Aorta (tissue), 5 donors: ENCODE measurements around the gene FLYWCH2. TPM values are rescaled to one million over a fixed set of nuclear protein-coding genes. Genes with fewer than 3 reads are reported as not detected.

ENCODE experiments used
- ATAC-seq: fragments of 200-7000 bp; cut with Tn5 transposase; one replicate; pipeline ENCODE4 v1.9.1; 2022; ENCODE audit warnings: moderate library complexity; ENCODE audit not compliant: low FRiP score
- DNase-seq, 2 donors: peaks; one replicate each; pipeline ENCODE4 v3.0.0-alpha.2; 2020
- H3K27ac ChIP-seq, 2 donors: one replicate each; pipeline ENCODE4 v1.5.1; 2013; ENCODE audit warnings: low read length in 2 of 2, mild to moderate bottlenecking in 2 of 2, moderate library complexity in 2 of 2, control low read depth in 1 of 2, inconsistent platforms in 1 of 2, low read depth in 1 of 2
- H3K27me3 ChIP-seq, 2 donors: one replicate each; pipeline ENCODE4 v1.6.1; 2013; ENCODE audit warnings: control low read depth in 1 of 2, low read length in 1 of 2, mild to moderate bottlenecking in 1 of 2, moderate library complexity in 1 of 2; ENCODE audit not compliant: insufficient read depth in 2 of 2, control insufficient read depth in 1 of 2
- H3K36me3 ChIP-seq, 2 donors: one replicate each; pipeline ENCODE4 v1.6.1; 2013; ENCODE audit warnings: control low read depth in 1 of 2, low read length in 1 of 2, mild to moderate bottlenecking in 1 of 2; ENCODE audit not compliant: insufficient read depth in 2 of 2, control insufficient read depth in 1 of 2
- H3K4me1 ChIP-seq, 2 donors: one replicate each; pipeline ENCODE4 v1.6.1; 2013; ENCODE audit warnings: low read length in 2 of 2, control low read depth in 1 of 2, mild to moderate bottlenecking in 1 of 2, moderate library complexity in 1 of 2; ENCODE audit not compliant: insufficient read depth in 2 of 2, control insufficient read depth in 1 of 2
- H3K4me3 ChIP-seq, 2 donors: one replicate each; pipeline ENCODE4 v1.5.1; 2013; ENCODE audit warnings: low read length in 2 of 2, control low read depth in 1 of 2, mild to moderate bottlenecking in 1 of 2
- H3K9me3 ChIP-seq: one replicate; pipeline ENCODE4 v1.6.1; 2013; ENCODE audit warnings: mild to moderate bottlenecking, low read length; ENCODE audit not compliant: control insufficient read depth
- WGBS, 2 donors: extraction: QIAGEN DNeasy Blood & Tissue Kit; methylation state at CpG; one replicate each; pipeline ENCODE4 v1.1.7; 2013; 5-methylcytosine and 5-hydroxymethylcytosine counted together
- intact Hi-C, 2 donors: fragments of 100-400 bp; cut with DNase I; formaldehyde crosslinking; loops; one replicate each; pipeline versions ENCODE4 v1.14.2 to v1.15.0; 2022
- polyA plus RNA-seq, 2 donors: library from polyadenylated mRNA; stranded (reverse); fragments of 200-250 nt; gene quantifications; one replicate each; pipeline ENCODE4 v1.2.3, GENCODE V29; 2013
- total RNA-seq, 2 donors: library from RNA; stranded (reverse); fragmentation: NEBNext Ultra II Directional; extraction: Animal tissue kit (Norgen Biotek cat#: 25700); gene quantifications; one replicate each; pipeline ENCODE4 v1.2.1, GENCODE V29; 2021
- donor health status: healthy with polysubstance abuse.
- donor health status: Bipolar disorder and iron deficiency.
- donor health status: DM: no; HTN: no; CAD: no.
- donor health status: DM: no; HTN: no; CAD: no.
- donor health status: DM: yes; HTN: yes; CAD: no.

FLYWCH2 gene
- total and polyA plus RNA-seq, 4 donors: 11.5 to 32.6 (median 16.7) TPM

DNA sequence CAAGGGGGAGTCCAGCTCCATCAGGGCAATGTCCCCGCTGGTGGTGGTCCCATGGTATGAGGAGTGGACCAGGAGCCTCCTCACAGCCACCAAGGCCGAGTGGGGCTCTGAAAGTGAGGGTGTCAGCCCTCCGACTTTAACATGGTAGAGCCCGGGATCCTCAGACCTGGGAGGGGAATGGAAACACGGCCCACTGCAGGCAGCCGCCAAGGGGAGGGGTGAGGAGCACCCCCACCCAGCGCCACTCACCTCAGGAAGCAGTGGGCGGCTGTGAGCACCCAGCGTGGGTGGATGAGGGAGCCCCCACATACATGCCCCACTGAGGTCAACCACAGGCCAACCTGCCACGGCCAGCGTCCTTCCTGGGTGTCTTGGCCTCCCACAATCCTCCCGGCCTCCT is 42.1 kb upstream of the FLYWCH2 start:
- no peak overlapping the region for H3K4me3 ChIP-seq
- no peak overlapping the region for H3K27ac ChIP-seq
- H3K9me3 ChIP-seq: no peaks in the 10 kb centered on the region
- H3K4me1 ChIP-seq: no peaks in the 10 kb centered on the region
- no peak for ATAC-seq
- DNase-seq: peak in 1 of 2 donors; percentile 40
- intact Hi-C loops: no loop called here
- WGBS, 2 donors: 86 to 90% methylated on average over 11 to 12 of the region's 12 CpGs
- H3K36me3 ChIP-seq: no peaks in the 10 kb centered on the region
- H3K27me3 ChIP-seq: no peaks in the 10 kb centered on the region

GRCh38 chr16:2841606-2842339 is 41.2 kb upstream of the FLYWCH2 start:
- Histone ChIP-seq H3K27ac (no peak overlapping the region), H3K36me3 (no peaks in the 10 kb centered on the region), H3K27me3 (no peaks in the 10 kb centered on the region), H3K9me3 (no peaks in the 10 kb centered on the region), H3K4me1 (no peaks in the 10 kb centered on the region), H3K4me3 (no peak overlapping the region)
- ATAC-seq: peak; percentile 17
- 86 to 88% methylated on average over 17 to 18 of the region's 18 CpGs for WGBS, 2 donors
- intact Hi-C loops: no loop called here
- DNase-seq: peak in 1 of 2 donors; percentile 53

DNA sequence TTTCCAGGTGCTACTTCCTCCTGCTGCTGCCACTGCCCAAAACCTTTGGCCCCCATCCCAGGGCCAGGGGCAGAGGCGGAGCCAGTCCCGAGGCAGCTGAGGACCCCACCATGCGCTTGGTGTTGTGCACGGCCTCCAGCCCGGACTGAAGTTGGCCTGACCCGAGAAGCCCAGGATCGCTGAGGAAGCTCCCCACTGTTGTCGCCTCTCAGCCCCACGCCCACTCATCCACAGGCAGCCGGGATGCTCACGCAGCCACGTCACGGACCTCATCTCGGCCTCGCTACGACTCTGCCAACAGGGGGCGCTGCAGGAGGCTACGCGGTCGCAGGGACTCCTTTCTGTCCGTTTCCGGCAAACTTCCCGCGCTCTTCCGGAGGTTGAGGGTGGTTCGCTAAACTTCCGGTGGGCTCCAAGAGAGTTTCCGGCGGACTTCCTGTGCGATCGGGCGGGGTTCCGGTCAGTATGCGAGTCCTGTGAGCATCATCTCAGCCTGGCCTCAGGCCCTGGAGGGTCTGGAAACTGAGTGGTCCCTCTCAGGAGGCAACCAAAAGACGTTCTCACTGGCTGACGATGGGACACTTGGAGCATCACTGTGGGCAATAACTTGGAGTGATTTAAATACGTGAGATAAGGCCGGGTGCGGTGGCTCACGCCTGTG is 40.5 kb upstream of the FLYWCH2 start:
- no peak overlapping the region for H3K4me3 ChIP-seq
- 28 to 42% methylated on average over 40 of the region's 40 CpGs for WGBS, 2 donors
- H3K9me3 ChIP-seq: peaks cover 1% of the 10 kb centered on the region
- H3K36me3 ChIP-seq: no peaks in the 10 kb centered on the region
- ATAC-seq (no peak), DNase-seq (peak in 1 of 2 donors; percentile 87)
- intact Hi-C loops: no loop called here
- no peaks in the 10 kb centered on the region for H3K27me3 ChIP-seq
- H3K4me1 ChIP-seq: no peaks in the 10 kb centered on the region
- no peak overlapping the region for H3K27ac ChIP-seq

- Histone ChIP-seq H3K4me3 (no peak overlapping the region), H3K27me3 (no peaks in the 10 kb centered on the region), H3K9me3 (peaks cover 1% of the 10 kb centered on the region), H3K36me3 (no peaks in the 10 kb centered on the region), H3K4me1 (no peaks in the 10 kb centered on the region), H3K27ac (no peak overlapping the region)
- DNase-seq (no peak), ATAC-seq (no peak)
- 81% methylated on average over 8 of the region's 8 CpGs for WGBS, 2 donors
- intact Hi-C loops: no loop called here
Observed at GRCh38 chr16:2843526-2843925, 39.5 kb upstream of the FLYWCH2 start.

GRCh38 chr16:2845116-2845515 is 37.9 kb upstream of the FLYWCH2 start:
- no peaks in the 10 kb centered on the region for H3K4me1 ChIP-seq
- H3K36me3 ChIP-seq: no peaks in the 10 kb centered on the region
- intact Hi-C loops: no loop called here
- WGBS, 2 donors: 60 to 66% methylated on average over 5 of the region's 5 CpGs
- H3K27me3 ChIP-seq: no peaks in the 10 kb centered on the region
- DNase-seq: no peak
- peaks cover 1% of the 10 kb centered on the region for H3K9me3 ChIP-seq
- no peak for ATAC-seq
- H3K4me3 ChIP-seq: no peak overlapping the region
- no peak overlapping the region for H3K27ac ChIP-seq

DNA sequence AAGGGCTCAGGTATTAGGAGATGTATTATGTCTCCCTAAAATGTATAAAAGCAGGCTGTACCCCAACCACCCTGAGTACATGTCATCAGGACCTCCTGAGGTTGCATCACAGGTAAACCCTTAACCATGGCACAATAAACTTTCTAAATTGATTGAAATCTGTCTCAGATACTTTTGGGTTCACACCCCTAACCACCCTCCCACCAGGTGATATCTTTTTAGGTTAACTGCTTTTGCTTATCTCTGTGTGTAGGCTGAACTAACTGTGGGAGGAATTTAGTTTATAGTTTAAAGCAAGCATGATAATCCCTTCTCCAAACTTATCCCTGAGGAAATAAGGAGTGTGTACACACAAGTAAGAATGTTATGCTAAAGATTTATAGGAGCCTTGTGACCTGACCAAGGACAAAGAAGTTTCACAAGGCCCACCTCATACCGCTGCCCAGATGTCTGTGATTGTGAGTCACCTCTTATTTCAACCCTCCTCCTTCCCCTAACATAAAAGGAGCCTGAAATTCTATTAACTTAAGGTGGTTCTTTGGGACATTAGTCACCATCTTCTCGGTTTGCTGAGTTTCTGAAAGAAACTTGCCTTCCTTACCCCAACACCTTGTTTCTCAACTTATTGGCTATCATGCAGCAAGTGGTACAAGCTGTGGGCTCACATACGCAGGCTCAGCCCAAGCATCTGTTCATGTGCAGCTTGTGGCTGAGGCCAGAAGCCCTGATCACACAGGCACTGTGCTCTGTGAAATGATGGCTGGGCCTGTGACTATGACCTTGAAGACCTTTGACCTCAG is 36.3 kb upstream of the FLYWCH2 start:
- H3K9me3 ChIP-seq: peaks cover 1% of the 10 kb centered on the region
- no peak overlapping the region for H3K27ac ChIP-seq
- H3K36me3 ChIP-seq: no peaks in the 10 kb centered on the region
- H3K27me3 ChIP-seq: no peaks in the 10 kb centered on the region
- H3K4me3 ChIP-seq: no peak overlapping the region
- H3K4me1 ChIP-seq: no peaks in the 10 kb centered on the region
- WGBS, 2 donors: 47 to 58% methylated on average over 3 of the region's 3 CpGs
- ATAC-seq: no peak
- no peak for DNase-seq
- intact Hi-C loops: no loop called here

- Histone ChIP-seq H3K4me3 (no peak overlapping the region), H3K27ac (no peak overlapping the region), H3K4me1 (no peaks in the 10 kb centered on the region), H3K27me3 (peaks cover 0 to 2% of the 10 kb centered on the region in 2 donors), H3K36me3 (no peaks in the 10 kb centered on the region), H3K9me3 (peaks cover 1% of the 10 kb centered on the region)
- DNase-seq: no peak
- intact Hi-C loops: no loop called here
- 70 to 78% methylated on average over 16 of the region's 16 CpGs for WGBS, 2 donors
- no peak for ATAC-seq
Observed at GRCh38 chr16:2848933-2849725, 33.9 kb upstream of the FLYWCH2 start.

DNA sequence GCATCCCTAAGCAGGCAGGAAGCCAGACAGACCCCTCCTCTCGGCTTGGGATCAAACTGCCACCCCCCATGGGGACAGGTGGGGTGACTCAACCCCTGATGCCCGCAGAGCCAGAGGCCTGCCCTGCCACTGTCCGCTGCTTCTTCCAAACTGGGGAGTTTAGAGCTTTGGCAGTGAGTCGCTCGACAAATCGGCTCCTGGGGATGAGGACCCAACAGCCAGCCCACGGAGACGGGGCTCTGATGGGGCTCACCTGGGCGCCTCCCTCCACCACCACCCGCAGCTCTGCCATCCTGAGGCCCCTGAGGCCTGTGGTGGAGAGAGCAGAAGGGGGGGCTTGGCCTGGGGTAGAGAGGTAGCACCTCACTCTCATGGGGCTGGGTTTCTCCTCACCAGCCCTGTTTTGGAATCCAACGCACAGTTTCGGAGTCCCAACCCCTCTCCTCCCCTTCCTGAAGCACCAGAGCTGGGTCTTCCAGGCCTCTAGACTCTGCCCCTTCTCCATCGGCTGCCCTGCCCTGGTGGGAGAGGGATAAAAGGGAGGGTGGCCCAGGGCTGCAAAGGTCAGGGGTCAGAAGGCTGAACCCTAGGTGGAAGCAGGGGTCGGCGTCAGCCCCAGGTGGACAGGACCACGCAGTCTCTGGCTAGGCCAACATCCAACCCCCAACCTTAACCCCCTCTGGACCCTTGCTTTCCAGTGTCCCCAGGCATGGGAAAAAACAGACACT is 30.8 kb upstream of the FLYWCH2 start:
- Histone ChIP-seq H3K4me3 (no peak overlapping the region), H3K36me3 (no peaks in the 10 kb centered on the region), H3K27me3 (peaks cover 0 to 2% of the 10 kb centered on the region in 2 donors), H3K4me1 (no peaks in the 10 kb centered on the region), H3K9me3 (peaks cover under 1% of the 10 kb centered on the region), H3K27ac (no peak overlapping the region)
- intact Hi-C loops: no loop called here
- DNase-seq (no peak), ATAC-seq (no peak)
- 86 to 87% methylated on average over 16 of the region's 16 CpGs for WGBS, 2 donors
